HFF-Myc (cell line): Measurements from ENCODE around the gene CHMP5.

Experiments used
- DNase-seq: peaks from one replicate; pipeline ENCODE4 v3.0.0-alpha.2; 2011; ENCODE audit warnings: low read depth; ENCODE audit errors: extremely low read depth
- H3K4me3 ChIP-seq: replicated peaks from 2 replicates; pipeline ENCODE4 v1.5.1; 2011; ENCODE audit warnings: low read depth, mild to moderate bottlenecking, control low read depth, low read length
- CTCF ChIP-seq: IDR thresholded peaks from 2 replicates; pipeline ENCODE4 v1.5.1; 2012; ENCODE audit warnings: mild to moderate bottlenecking, low read depth, low read length, control low read depth; ENCODE audit errors: missing control alignments

The CHMP5 gene

GRCh38 chr9:33293782-33294181, 28.9 kb downstream of the CHMP5 start:
- no peak for DNase-seq
- TF ChIP-seq CTCF: no peak
- no peak overlapping the region for H3K4me3 ChIP-seq

- no peak overlapping the region for H3K4me3 ChIP-seq
- DNase-seq: no peak
- TF ChIP-seq CTCF: no peak
Observed at GRCh38 chr9:33294670-33295432, 30.0 kb downstream of the CHMP5 start.

DNA sequence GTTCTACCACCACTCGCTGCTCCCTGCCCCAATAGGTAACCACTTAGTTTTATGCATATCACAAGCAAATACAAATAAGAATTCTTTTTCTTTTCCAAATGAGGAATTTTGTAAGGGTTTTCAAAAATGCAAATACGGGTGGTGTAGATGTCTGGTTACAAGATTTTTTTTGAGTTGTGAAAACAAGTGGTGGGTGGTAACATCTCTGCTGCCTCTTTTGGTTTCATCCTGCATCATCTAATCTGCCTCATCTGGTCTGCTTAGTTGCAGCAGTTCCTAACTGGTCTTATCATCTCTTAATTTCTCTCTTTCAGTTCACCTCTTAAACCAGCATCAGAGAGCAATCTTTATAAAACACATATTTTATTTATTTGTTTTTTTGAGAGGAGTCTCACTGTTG, 30.7 kb downstream of the CHMP5 start:
- no peak for TF ChIP-seq CTCF
- DNase-seq: no peak
- H3K4me3 ChIP-seq: no peak overlapping the region

GRCh38 chr9:33297432-33297831, 32.6 kb downstream of the CHMP5 start:
- no peak for TF ChIP-seq CTCF
- H3K4me3 ChIP-seq: no peak overlapping the region
- no peak for DNase-seq

GRCh38 chr9:33300546-33300945, 35.7 kb downstream of the CHMP5 start:
- DNase-seq: no peak
- H3K4me3 ChIP-seq: no peak overlapping the region
- TF ChIP-seq CTCF: no peak

DNA sequence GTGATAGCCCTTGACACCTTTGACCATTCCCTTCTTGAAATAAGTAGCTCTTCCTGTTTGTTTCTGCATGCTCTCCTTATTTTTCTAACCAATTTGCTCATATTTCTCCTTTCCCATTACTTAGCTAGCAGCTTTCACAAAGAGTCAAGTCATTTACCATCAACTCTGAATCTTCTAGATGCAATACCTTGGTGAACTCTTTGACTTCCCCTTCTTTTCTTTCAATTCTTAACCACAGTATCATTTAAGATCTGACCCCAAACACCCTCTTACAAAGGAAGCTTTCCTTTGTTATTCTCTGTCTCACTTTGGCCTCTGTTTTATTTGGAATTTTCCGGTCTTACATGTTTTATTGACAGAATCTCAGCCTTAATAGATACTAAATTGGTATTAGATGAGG, 39.5 kb downstream of the CHMP5 start:
- TF ChIP-seq CTCF: no peak
- H3K4me3 ChIP-seq: no peak overlapping the region
- no peak for DNase-seq

DNA sequence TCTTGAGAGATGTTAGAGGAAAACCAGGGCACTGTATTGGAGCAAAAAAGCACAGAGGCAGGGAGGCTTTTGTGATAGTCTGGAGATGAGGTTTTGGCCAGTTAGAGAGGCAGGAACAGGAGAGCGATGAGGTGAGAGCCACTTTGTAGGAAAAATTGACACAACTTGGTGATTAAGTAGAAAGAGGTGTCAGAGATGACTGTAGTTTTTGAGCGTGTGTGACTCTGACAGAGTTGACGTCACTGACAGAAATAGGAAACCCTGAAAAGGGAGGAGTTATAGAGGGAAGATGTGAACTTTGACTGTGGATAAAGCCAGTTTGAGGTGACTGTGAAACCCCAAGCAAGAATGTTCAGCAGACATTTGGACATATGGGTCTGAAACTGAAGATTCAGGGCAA, 41.2 kb downstream of the CHMP5 start:
- H3K4me3 ChIP-seq: no peak overlapping the region
- TF ChIP-seq CTCF: no peak
- no peak for DNase-seq
